ENCODE measurements around the gene PLCG2.
A peak's percentile ranks its signal among the peaks of the same experiment; 100 is the strongest.
"Not testable (repeated sequence)": the region's sequence is repeated elsewhere in the genome, so short reads cannot be mapped to it uniquely, and the experiment has no call there.

The PLCG2 gene

GRCh38 chr16:81778861-81779535, at the start of gene PLCG2:
PLCG2 (plus strand) TSS chr16:81779291; CDS start chr16:81785990, 6,699 bp downstream.
- peak; percentile 25 for DNase-seq

DNA sequence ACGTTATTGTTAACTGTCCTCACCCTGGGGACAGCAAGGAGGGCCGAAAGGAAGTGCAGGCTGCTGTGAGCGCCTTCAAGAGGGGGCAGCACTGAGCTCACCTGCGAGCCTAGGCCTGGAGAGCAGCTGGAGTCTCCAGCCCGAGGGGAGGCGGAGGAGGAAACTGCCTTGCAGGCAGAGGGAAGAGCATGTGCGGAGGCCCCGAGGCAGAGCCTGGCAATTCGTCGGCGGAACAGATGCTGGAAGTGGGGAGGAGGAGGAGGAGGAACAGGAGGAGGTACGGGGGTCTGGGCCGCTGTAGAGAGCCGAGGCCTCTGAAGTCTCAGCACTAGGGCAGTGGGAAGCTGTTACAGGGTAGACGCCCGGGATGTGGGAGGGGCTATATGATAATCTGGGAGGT, 49.6 kb upstream of the PLCG2 start:
- DNase-seq: no peak

- DNase-seq: peak; percentile 32
Measured at GRCh38 chr16:81730090-81731051, 48.7 kb upstream of the PLCG2 start.

DNA sequence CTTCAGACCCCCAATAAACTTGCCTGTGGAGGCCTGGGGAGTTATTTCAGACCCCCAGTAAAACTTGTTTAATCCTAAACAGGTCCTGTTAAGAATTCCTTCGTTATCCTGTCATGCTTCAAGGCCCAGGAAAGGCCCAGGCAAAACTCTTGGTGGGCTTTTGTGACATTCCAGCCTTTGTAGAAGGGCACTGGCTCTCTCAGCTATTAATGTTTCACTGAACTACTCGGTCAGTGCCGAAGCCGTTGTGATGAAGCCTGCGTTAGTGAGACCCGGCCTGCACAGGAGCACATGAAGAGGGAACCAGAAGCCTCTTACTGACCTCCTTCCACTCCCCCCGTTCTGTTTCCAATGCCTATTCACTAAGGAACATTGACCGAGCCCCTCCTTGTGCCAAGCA, 47.4 kb upstream of the PLCG2 start:
- DNase-seq: no peak

DNA sequence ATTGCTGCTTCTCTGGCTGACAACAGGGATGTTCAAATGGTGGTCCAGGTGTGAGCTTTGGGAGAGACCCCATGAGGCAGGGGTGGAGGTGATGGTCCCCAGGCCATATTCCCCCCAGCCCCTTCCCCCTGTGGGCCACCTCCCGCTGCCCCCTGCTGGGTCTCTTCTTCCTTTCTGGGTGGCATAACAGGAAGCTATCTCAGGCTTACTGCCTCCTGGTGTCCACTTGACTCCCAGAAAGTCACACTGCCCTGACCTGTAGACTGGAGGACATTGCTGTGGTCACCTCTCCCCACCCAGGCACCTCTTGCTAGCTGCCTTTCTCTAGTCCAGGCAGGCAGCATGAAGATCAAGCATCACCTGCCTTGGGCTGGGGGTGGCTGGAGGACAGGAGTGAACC, 46.4 kb upstream of the PLCG2 start:
- no peak for DNase-seq

GRCh38 chr16:81733295-81733694, 45.8 kb upstream of the PLCG2 start:
- no peak for DNase-seq

DNA sequence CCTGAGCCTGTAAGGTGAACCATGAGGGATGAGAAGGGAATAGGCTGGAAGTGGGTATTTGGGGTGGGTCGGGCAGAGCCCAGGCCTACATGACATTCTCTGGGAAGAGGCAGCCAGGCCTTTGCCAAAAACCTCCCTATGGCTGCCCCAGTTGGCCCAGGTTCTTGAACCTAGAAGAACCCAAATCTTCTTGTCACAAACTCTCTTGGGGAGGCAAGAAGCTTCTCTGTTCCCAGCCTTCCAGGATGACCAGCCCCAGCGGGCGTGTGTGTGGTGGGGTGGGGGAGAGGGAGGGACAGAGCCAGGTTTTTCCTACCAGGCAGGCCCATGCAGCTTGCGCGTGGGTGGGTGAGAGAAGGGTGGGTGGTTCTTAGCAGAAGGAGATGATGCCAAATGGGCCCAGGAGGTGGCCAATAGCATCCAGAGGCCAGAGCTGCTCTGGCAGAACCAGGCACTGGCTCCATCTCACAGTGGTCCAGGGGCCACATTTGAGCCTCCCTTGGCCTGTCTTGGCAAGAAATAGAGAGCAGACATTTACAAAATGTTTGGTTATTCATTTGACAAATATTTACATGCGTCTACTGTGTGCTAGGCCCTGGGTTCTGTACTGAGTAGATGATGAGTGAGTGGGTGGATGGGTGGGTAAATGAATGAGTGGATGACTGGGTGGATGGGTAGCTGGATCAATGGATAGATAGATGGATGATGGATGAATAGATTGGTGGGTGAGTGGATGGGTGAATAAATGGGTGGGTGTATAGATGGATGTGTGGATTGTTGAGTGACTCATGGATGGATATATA, 44.3 kb upstream of the PLCG2 start:
- DNase-seq: no peak

DNA sequence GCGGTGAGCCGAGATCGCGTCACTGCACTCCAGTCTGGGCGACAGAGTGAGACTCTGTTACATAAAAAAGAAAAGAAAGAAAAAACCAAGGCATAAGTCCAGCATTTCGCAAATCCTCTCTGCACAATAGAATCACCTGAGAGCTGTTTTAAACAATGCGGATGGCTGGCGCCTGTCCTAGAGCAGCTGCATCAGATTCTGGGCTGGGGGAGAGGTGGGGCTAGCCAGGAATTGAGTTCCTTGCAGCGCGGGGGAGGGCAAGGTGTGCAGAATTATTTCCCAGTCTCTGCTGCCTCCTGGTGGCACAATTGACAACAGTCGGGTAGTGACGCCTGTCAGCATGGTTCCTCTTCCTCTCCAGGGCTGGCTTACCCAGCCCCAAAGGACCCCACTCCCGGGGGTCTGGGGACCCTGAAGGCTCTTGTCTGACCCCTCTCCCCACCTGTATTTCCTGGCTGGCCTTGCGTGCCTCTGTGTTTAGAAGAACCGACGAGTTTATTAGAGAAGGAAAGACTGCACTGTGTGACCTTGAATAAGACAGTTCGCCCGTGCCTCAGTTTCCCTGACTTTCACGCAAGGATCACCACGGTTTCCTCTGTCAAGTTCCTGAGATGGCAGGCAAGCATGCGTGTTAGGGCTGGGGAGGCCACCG, 41.1 kb upstream of the PLCG2 start:
- peak; percentile 79 for DNase-seq

DNA sequence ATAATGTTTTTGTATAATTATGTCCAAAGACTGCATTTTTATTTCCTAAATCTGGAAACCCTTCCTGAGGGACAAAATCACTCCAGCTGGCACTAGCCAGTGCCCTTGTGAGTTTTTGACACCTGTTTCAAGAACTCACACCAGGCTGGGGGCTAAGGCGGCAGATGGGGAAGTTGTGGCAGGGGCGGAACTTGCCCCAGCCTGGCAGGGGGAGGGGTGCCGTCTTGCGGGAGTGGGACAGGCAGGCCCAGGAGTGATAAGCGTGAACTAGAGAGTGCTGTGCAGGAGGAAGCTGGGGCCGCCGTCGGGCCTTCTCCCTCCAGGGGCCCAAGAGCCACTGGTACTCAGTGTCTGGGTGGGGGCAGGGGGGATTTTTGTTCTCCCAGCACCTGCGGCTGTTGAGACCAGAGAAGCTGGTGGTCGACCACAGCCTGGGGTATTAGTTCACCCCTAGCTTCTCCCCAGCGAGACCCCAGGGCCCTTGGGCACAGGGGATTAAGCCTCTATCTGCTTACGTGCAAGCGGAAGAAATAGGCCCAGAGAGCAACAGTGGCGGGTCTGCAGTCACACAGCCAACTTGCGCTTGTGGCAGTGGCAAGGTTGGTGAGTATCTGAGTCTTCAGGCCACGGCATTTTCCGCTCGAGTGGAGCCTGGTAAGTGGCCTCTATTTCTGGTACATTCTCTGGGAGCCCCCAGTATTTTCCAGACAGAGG, 40.2 kb upstream of the PLCG2 start:
- no peak for DNase-seq

DNA sequence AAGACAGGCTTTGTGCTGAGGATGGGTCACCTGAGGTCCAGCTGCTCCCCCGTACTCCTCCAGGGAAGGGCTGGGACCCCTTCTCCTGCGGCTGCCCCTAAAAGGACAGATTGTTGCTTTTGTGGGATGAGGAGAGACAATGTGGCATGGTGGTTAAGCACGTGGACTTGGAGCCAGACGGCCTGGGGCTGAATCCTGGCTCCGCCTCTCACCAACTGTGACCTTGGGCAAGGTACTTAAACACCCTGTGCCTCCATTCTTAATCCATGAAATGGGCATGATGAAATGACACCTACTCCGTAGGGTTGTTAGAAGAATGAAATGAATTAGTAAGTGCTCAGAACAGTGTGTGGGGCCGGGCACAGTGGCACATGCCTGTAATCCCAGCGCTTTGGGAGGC, 39.6 kb upstream of the PLCG2 start:
- no peak for DNase-seq

DNA sequence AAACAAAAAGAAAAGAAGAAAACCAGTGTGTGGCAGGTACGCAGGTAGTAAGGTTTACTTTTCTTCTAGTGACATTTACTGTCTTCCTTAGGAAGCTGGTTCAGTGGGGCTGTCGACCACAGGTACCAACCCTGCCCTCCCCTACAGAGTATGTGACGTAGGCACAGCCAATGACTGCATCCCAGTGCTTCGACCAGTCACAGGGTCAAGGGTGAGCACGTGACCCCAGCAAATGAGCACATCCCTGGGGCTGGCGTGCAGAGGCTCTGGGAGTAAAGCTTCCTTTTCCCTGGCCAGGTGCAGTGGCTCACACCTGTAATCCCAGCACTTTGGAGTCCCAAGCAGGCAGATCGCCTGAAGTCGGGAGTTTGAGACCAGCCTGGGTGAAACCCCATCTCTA, 38.9 kb upstream of the PLCG2 start:
- DNase-seq: no peak

GRCh38 chr16:81741430-81741770, 37.7 kb upstream of the PLCG2 start:
- DNase-seq: not testable (repeated sequence)

DNA sequence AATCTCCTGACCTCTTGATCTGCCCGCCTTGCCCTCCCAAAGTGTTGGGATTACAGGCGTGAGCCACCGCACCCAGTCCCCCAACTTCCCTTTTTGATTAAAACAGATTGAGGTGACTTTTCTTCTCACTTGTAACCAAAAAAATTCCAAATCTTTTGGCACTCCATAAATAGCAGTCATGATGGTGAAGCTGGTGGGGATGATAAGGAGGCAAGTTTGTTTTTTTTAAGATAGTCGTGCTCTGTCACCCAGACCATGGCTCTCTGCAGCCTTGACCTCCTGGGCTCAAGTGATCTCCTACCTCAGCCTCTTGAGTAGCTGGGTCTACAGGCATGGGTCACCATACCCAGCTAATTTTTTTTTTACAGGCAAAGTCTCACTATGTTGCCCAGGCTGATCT, 34.7 kb upstream of the PLCG2 start:
- DNase-seq: no peak

DNA sequence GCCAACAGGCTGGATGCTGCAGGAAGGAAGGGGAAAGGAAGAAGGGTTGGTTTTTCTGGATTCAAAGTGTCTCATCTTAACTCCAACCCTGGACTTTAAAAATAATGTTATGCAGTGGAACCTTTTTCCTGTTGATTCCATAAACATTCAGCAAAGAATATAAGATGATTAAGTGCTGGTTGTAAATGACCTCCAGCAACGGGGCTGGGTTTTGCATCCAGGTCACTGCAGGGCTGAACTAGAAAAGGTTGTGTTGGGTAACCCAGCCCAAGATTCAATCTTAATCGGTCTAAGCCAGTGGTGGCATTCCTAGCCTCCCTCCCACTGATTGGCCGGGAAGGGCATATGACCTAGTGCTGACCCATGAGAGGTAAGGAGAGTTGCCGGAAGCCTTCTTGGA, 34.2 kb upstream of the PLCG2 start:
- no peak for DNase-seq

GRCh38 chr16:81745704-81746558, 33.2 kb upstream of the PLCG2 start:
- DNase-seq: peak; percentile 62

DNA sequence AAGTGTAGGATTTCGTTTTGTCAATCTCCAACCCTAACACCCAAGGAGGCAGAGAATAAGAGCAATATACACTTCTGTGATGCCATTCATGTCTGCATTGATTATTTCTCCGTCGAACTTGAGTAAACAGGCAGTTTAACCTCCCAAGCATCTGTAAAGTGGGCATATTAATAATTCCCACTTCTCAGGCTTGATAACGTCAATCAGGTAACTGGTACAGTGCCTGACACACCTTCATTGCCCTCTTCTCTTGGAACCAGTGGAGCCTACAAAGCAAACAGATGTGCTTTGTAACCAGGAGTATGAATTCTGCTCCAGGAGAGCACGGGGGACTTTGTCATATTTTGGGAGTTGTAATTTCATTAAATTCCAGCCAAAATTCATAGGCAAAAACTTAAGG, 32.5 kb upstream of the PLCG2 start:
- DNase-seq: no peak

GRCh38 chr16:81748476-81749198, 30.5 kb upstream of the PLCG2 start:
- DNase-seq: no peak

GRCh38 chr16:81752225-81752875, 26.7 kb upstream of the PLCG2 start:
- no peak for DNase-seq

DNA sequence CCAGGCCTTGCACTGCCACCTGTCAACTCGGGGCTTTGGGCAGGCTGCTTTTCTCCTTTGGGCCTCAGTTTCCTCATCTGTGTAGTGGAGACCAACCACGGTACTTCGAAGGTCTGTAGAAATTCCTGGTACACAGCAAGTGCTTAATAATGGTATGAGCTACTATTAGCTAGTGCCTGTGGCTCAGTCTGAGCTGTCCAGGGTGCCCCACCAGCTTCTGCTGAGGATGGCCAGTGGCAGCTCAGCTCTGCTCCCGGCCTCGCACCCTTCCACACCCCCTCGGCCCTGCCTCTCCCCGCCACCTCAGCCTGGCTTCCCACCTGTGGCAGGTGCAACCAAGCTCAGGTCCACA, 26.2 kb upstream of the PLCG2 start:
- DNase-seq: no peak

- no peak for DNase-seq
Measured at GRCh38 chr16:81754858-81755257, 24.2 kb upstream of the PLCG2 start.

All from activated CD4-positive, alpha-beta T cell treated with anti-CD3 and anti-CD28 coated beads for 1 hour (primary cell).